Gastrocnemius medialis (tissue), 4 donors: Measurements from ENCODE around the gene BYSL. TPM values are rescaled to one million over a fixed set of nuclear protein-coding genes. Genes with fewer than 3 reads are reported as not detected.

ENCODE experiments used
- ATAC-seq, 2 donors: fragments of 150-250 bp; one replicate each; pipeline ENCODE4 v1.9.1; 2016
- DNase-seq, 2 donors: peaks; one replicate each; pipeline ENCODE4 v3.0.0-alpha.2; 2019
- H3K27ac ChIP-seq, 4 donors: fragments of 200-600 bp; sonication (generic); 1 replicate in 1 of 4; 2 replicates in 3 of 4; pipeline ENCODE4 v1.5.1; 2016 to 2018; ENCODE audit warnings: mild to moderate bottlenecking in 2 of 4, moderate library complexity in 1 of 4
- H3K27me3 ChIP-seq, 3 donors: fragments of 200-600 bp; sonication (generic) in 2 of 3; 1 replicate in 1 of 3; 2 replicates in 2 of 3; pipeline versions ENCODE4 v1.5.1 to v1.6.0; 2016 to 2019; ENCODE audit warnings: mild to moderate bottlenecking in 1 of 3, moderate library complexity in 1 of 3
- H3K36me3 ChIP-seq, 2 donors: fragments of 200-600 bp; sonication (generic) in 1 of 2; one replicate each; pipeline ENCODE4 v1.5.1; 2017 to 2018
- H3K4me1 ChIP-seq, 2 donors: fragments of 200-600 bp; sonication (generic) in 1 of 2; one replicate each; pipeline ENCODE4 v1.5.1; 2016 to 2017; ENCODE audit warnings: mild to moderate bottlenecking in 2 of 2
- H3K4me3 ChIP-seq, 4 donors: fragments of 200-600 bp; sonication (generic) in 3 of 4; 1 replicate in 1 of 4; 2 replicates in 3 of 4; pipeline ENCODE4 v1.5.1; 2016 to 2019; ENCODE audit warnings: mild to moderate bottlenecking in 2 of 4
- H3K9me3 ChIP-seq, 3 donors: fragments of 200-600 bp; sonication (generic) in 2 of 3; 1 replicate in 1 of 3; 2 replicates in 2 of 3; pipeline ENCODE4 v1.5.1; 2016 to 2019
- CTCF ChIP-seq, 5 experiments: fragments of 450-650 bp in 3 of 5; fragments of 200-600 bp in 2 of 5; sonication (generic) in 2 of 5; IDR thresholded peaks in 4 of 5; conservative IDR thresholded peaks in 1 of 5; 1 replicate in 4 of 5; 2 replicates in 1 of 5; pipeline ENCODE4 v1.5.1; 2016 to 2019; ENCODE audit warnings: antibody characterized with exemption in 5 of 5, mild to moderate bottlenecking in 3 of 5, moderate library complexity in 3 of 5
- POLR2A ChIP-seq, 2 donors: fragments of 450-650 bp; IDR thresholded peaks; one replicate each; pipeline ENCODE4 v1.6.1; 2017; ENCODE audit warnings: antibody characterized with exemption in 2 of 2, mild to moderate bottlenecking in 2 of 2, moderate library complexity in 2 of 2
- in situ Hi-C, 4 donors: fragments of 200-750 bp; cut with MboI; loops; one replicate each; pipeline versions ENCODE4 v1.15.0 to v1.8.0; 2017; ENCODE audit warnings: low sequenced_read_pairs in 4 of 4
- intact Hi-C: fragments of 100-400 bp; cut with DNase I; formaldehyde crosslinking; loops from one replicate; pipeline ENCODE4 v1.15.1; 2023; ENCODE audit warnings: low total_unique reads
- total RNA-seq, 4 donors: library from RNA; depleted of rRNA; stranded (reverse); fragments of >200 nt; gene quantifications; one replicate each; pipeline versions ENCODE4 v1.1.0 to v1.2.3, GENCODE V29; 2016

Gene BYSL
- total RNA-seq, 4 donors from 2014 or later = 8.0 to 16.6 (median 12.9) TPM

DNA sequence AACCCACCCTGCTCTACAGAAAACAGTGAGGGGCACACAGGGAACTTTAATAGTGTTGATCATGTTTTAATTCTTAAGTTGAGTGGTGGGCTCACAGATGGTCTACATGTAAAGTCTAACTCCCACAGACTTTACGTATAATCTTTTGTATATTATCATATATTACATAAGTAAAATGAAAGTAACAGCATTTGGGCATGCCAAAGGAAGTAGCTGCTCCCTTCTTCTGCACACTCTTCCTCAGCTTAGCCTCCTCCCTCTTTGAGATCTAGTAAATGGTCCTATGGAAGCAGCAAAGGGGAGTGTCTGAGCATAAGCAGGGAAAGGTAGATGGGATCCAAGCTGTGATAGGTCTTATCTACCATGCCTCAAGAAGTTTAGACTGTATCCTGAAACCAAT is 11.6 kb upstream of the BYSL start:
- H3K4me1 ChIP-seq = peaks cover 0 to 4% of the 10 kb centered on the region in 2 donors
- in situ Hi-C loops = loop anchor here in 1 of 4 donors (10.0 to 25.0 kb wide), 2 partner anchors 115 to 303 kb away; partner anchors contain the start of gene MRPS10
- H3K4me3 ChIP-seq = no peak overlapping the region
- peaks cover 0 to 65% of the 10 kb centered on the region in 2 donors for H3K36me3 ChIP-seq
- H3K9me3 ChIP-seq = no peaks in the 10 kb centered on the region
- no peak overlapping the region for H3K27ac ChIP-seq
- no peak for ATAC-seq
- no peak for DNase-seq
- H3K27me3 ChIP-seq = no peaks in the 10 kb centered on the region
- intact Hi-C loops = no loop called here
- TF ChIP-seq CTCF (IDR thresholded peaks at IDR 0.05 in 4 of 5, conservative IDR thresholded peaks at IDR 0.05 in 1 of 5) (no peak), POLR2A (IDR thresholded peaks at IDR 0.05) (no peak)

DNA sequence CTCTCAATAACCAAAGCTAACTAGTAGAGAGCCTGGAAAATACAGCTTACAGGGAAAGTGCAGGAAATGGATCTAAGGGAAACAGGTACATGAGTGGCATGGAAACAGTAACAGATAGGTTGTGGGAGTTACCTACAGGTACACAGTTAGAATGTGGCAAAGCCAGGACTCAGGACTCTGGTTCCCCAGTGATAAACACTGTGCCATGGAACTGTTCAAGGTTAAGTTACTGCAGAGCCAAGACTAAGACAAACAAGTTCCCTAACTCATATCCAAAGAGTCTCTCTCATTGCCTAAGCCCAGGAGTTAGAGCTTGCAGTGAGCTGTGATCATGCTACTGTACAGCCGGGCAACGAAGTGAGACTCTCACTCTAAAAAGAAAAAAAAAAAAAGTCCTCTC is 7.0 kb upstream of the BYSL start:
- in situ Hi-C loops (loop anchor here in 1 of 4 donors (25.0 kb wide), 1 partner anchor 298 kb away; the partner anchor contains the start of gene MRPS10), intact Hi-C loops (no loop called here)
- TF ChIP-seq POLR2A (IDR thresholded peaks at IDR 0.05) (no peak), CTCF (IDR thresholded peaks at IDR 0.05 in 4 of 5, conservative IDR thresholded peaks at IDR 0.05 in 1 of 5) (no peak)
- Histone ChIP-seq H3K4me3 (no peak overlapping the region), H3K36me3 (peaks cover 0 to 41% of the 10 kb centered on the region in 2 donors), H3K9me3 (no peaks in the 10 kb centered on the region), H3K27me3 (no peaks in the 10 kb centered on the region), H3K4me1 (peaks cover 5 to 7% of the 10 kb centered on the region in 2 donors), H3K27ac (no peak overlapping the region)
- DNase-seq = no peak
- ATAC-seq = no peak

GRCh38 chr6:41914869-41915530 is 6.3 kb upstream of the BYSL start:
- TF ChIP-seq CTCF (IDR thresholded peaks at IDR 0.05 in 4 of 5, conservative IDR thresholded peaks at IDR 0.05 in 1 of 5) (no peak), POLR2A (IDR thresholded peaks at IDR 0.05) (no peak)
- Histone ChIP-seq H3K9me3 (no peaks in the 10 kb centered on the region), H3K4me1 (peaks cover 12% of the 10 kb centered on the region in 2 donors), H3K27me3 (no peaks in the 10 kb centered on the region), H3K4me3 (no peak overlapping the region), H3K27ac (no peak overlapping the region), H3K36me3 (peaks cover 0 to 40% of the 10 kb centered on the region in 2 donors)
- in situ Hi-C loops (loop anchor here in 1 of 4 donors (25.0 kb wide), 1 partner anchor 297 kb away; the partner anchor contains the start of gene MRPS10), intact Hi-C loops (no loop called here)
- ATAC-seq (no peak), DNase-seq (no peak)

DNA sequence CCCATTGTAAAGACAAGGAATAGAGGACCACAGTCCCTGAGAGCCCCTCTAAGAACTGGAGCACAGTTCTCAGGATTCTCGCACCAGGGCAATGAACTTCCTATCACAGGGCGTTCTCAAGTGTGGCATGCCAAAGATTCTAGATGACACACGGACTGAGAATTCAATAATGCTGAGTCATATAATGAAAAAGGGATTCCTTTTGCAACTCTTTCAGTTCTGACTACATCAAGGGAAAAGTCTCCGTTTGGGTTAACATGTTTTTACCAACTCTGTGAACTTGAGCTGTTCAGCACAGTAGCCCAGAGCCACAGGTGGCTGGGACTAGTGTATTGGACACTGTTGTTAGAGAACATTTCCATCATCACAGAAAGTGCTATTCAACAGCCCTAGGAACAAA is 3.8 kb upstream of the BYSL start:
- DNase-seq (no peak), ATAC-seq (no peak)
- Histone ChIP-seq H3K27ac (peak overlapping the region in 3 of 4 donors; percentile 21 to 53 (median 50)), H3K9me3 (no peaks in the 10 kb centered on the region), H3K27me3 (no peaks in the 10 kb centered on the region), H3K4me1 (peaks cover 23 to 26% of the 10 kb centered on the region in 2 donors), H3K4me3 (no peak overlapping the region), H3K36me3 (peaks cover 0 to 37% of the 10 kb centered on the region in 2 donors)
- intact Hi-C loops = no loop called here
- in situ Hi-C loops = loop anchor here in 1 of 4 donors (25.0 kb wide), 1 partner anchor 295 kb away; the partner anchor contains the start of gene MRPS10
- TF ChIP-seq POLR2A (IDR thresholded peaks at IDR 0.05) (no peak), CTCF (IDR thresholded peaks at IDR 0.05 in 4 of 5, conservative IDR thresholded peaks at IDR 0.05 in 1 of 5) (no peak)
